Gastrocnemius medialis (tissue), 4 donors: ENCODE data around the gene TSHZ3. TPM values are rescaled to one million over a fixed set of nuclear protein-coding genes. Genes with fewer than 3 reads are reported as not detected.

Source experiments
- ATAC-seq, 2 donors: fragments of 150-250 bp; one replicate each; pipeline ENCODE4 v1.9.1; 2016
- DNase-seq, 2 donors: peaks; one replicate each; pipeline ENCODE4 v3.0.0-alpha.2; 2019
- H3K27ac ChIP-seq, 4 donors: fragments of 200-600 bp; sonication (generic); 1 replicate in 1 of 4; 2 replicates in 3 of 4; pipeline ENCODE4 v1.5.1; 2016 to 2018; ENCODE audit warnings: mild to moderate bottlenecking in 2 of 4, moderate library complexity in 1 of 4
- H3K27me3 ChIP-seq, 3 donors: fragments of 200-600 bp; sonication (generic) in 2 of 3; 1 replicate in 1 of 3; 2 replicates in 2 of 3; pipeline versions ENCODE4 v1.5.1 to v1.6.0; 2016 to 2019; ENCODE audit warnings: mild to moderate bottlenecking in 1 of 3, moderate library complexity in 1 of 3
- H3K36me3 ChIP-seq, 2 donors: fragments of 200-600 bp; sonication (generic) in 1 of 2; one replicate each; pipeline ENCODE4 v1.5.1; 2017 to 2018
- H3K4me1 ChIP-seq, 2 donors: fragments of 200-600 bp; sonication (generic) in 1 of 2; one replicate each; pipeline ENCODE4 v1.5.1; 2016 to 2017; ENCODE audit warnings: mild to moderate bottlenecking in 2 of 2
- H3K4me3 ChIP-seq, 4 donors: fragments of 200-600 bp; sonication (generic) in 3 of 4; 1 replicate in 1 of 4; 2 replicates in 3 of 4; pipeline ENCODE4 v1.5.1; 2016 to 2019; ENCODE audit warnings: mild to moderate bottlenecking in 2 of 4
- H3K9me3 ChIP-seq, 3 donors: fragments of 200-600 bp; sonication (generic) in 2 of 3; 1 replicate in 1 of 3; 2 replicates in 2 of 3; pipeline ENCODE4 v1.5.1; 2016 to 2019
- POLR2A ChIP-seq, 2 donors: fragments of 450-650 bp; IDR thresholded peaks; one replicate each; pipeline ENCODE4 v1.6.1; 2017; ENCODE audit warnings: antibody characterized with exemption in 2 of 2, mild to moderate bottlenecking in 2 of 2, moderate library complexity in 2 of 2
- in situ Hi-C, 4 donors: fragments of 200-750 bp; cut with MboI; loops; one replicate each; pipeline versions ENCODE4 v1.15.0 to v1.8.0; 2017; ENCODE audit warnings: low sequenced_read_pairs in 4 of 4
- intact Hi-C: fragments of 100-400 bp; cut with DNase I; formaldehyde crosslinking; loops from one replicate; pipeline ENCODE4 v1.15.1; 2023; ENCODE audit warnings: low total_unique reads
- total RNA-seq, 4 donors: library from RNA; depleted of rRNA; stranded (reverse); fragments of >200 nt; gene quantifications; one replicate each; pipeline versions ENCODE4 v1.1.0 to v1.2.3, GENCODE V29; 2016
- TF ChIP-seq, protein P1 (sequence below), 5 experiments: fragments of 450-650 bp in 3 of 5; fragments of 200-600 bp in 2 of 5; sonication (generic) in 2 of 5; IDR thresholded peaks in 4 of 5; conservative IDR thresholded peaks in 1 of 5; 1 replicate in 4 of 5; 2 replicates in 1 of 5; pipeline ENCODE4 v1.5.1; 2016 to 2019; ENCODE audit warnings: antibody characterized with exemption in 5 of 5, mild to moderate bottlenecking in 3 of 5, moderate library complexity in 3 of 5

Gene TSHZ3
- total RNA-seq, 4 donors from 2014 or later, result 1.6 to 2.3 (median 1.9) TPM

DNA sequence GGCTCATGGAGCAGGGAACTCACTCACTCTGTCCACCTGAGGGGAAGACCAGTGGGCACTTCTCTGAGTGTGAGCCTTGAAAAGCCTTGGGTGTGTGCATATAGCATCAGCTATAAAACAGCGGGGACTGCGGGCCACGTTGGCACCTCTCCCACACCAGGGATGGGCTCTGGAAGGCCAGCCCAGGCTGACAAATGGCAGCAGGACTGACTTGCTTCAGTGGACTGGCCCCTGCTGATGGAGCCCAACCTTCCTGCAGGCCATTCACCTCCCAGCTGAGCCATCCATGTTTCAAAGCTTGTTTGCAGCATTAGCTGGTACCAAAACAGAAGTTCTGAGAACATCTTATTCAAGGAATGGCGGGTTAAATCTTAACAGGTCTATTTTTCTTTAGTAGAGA is 21.0 kb downstream of the TSHZ3 start:
- ATAC-seq (no peak), DNase-seq (no peak)
- in situ Hi-C loops, result no loop called here
- Histone ChIP-seq H3K27me3 (peaks cover 0 to 2% (median 0%) of the 10 kb centered on the region in 3 donors), H3K36me3 (no peaks in the 10 kb centered on the region), H3K27ac (no peak overlapping the region), H3K4me1 (no peaks in the 10 kb centered on the region), H3K9me3 (no peaks in the 10 kb centered on the region), H3K4me3 (no peak overlapping the region)
- TF ChIP-seq POLR2A (IDR thresholded peaks at IDR 0.05), result no peak
- TF ChIP-seq, protein P1, sequence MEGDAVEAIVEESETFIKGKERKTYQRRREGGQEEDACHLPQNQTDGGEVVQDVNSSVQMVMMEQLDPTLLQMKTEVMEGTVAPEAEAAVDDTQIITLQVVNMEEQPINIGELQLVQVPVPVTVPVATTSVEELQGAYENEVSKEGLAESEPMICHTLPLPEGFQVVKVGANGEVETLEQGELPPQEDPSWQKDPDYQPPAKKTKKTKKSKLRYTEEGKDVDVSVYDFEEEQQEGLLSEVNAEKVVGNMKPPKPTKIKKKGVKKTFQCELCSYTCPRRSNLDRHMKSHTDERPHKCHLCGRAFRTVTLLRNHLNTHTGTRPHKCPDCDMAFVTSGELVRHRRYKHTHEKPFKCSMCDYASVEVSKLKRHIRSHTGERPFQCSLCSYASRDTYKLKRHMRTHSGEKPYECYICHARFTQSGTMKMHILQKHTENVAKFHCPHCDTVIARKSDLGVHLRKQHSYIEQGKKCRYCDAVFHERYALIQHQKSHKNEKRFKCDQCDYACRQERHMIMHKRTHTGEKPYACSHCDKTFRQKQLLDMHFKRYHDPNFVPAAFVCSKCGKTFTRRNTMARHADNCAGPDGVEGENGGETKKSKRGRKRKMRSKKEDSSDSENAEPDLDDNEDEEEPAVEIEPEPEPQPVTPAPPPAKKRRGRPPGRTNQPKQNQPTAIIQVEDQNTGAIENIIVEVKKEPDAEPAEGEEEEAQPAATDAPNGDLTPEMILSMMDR (IDR thresholded peaks at IDR 0.05 in 4 of 5, conservative IDR thresholded peaks at IDR 0.05 in 1 of 5), result no peak
- intact Hi-C loops, result no loop called here

DNA sequence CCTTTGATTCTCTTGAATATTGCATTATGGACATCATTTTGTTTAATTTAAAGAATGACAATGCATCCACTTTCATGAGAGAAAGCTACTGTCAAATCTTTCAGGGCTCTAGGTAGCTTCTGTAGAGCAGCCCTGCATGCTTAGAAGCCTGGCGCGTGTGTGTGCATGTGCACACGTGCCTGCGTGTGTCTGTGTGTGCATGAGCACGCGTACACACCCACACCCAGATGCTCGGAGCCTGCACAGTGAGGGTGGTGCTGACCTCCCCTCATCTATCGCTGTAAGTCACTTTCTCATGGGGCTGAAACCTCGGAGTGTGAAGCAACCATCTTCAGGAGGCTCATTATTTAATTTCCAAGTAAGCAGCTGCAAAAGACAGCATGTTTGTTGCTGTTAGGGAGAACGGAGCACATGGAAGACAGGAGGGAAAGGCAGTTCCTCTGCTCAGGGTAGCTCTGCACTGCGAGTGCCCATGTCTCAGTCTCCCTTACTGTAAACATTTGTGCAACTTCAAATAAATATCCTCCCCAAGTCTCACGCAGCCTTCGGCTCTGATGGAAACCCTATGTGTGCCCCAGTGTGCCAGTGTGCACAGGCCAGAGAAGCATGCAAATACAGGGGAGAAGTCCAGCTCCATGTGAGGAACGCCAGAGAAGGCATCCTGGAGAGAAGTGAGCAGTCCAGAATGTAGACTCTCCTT is 22.8 kb downstream of the TSHZ3 start:
- Histone ChIP-seq H3K4me1 (no peaks in the 10 kb centered on the region), H3K27ac (no peak overlapping the region), H3K36me3 (no peaks in the 10 kb centered on the region), H3K9me3 (no peaks in the 10 kb centered on the region), H3K27me3 (peaks cover 0 to 2% (median 0%) of the 10 kb centered on the region in 3 donors), H3K4me3 (no peak overlapping the region)
- intact Hi-C loops, result no loop called here
- no peak for TF ChIP-seq POLR2A (IDR thresholded peaks at IDR 0.05)
- TF ChIP-seq, protein P1 (IDR thresholded peaks at IDR 0.05 in 4 of 5, conservative IDR thresholded peaks at IDR 0.05 in 1 of 5), result no peak
- ATAC-seq (no peak), DNase-seq (no peak)
- in situ Hi-C loops, result no loop called here

DNA sequence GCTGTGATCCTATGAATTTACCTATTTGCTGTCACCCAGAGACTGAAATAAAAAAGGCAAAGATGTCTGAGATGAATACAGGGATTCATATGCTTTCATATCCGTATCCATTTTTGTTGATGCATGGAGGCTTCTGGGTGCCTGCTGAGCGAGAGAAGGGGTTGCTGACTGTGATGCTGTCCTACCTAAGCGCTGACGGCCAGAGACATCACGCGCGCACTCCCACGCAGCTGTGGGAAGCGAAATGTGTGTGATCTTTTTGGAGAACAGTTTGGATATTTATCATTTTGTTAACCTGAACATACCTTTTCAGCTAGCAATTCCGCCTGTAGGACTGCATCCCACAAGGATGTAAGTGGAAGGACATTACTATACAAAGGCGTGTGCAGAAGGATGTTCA is 23.9 kb downstream of the TSHZ3 start:
- Histone ChIP-seq H3K4me3 (no peak overlapping the region), H3K9me3 (no peaks in the 10 kb centered on the region), H3K27ac (no peak overlapping the region), H3K4me1 (no peaks in the 10 kb centered on the region), H3K36me3 (no peaks in the 10 kb centered on the region), H3K27me3 (peaks cover 0 to 2% (median 0%) of the 10 kb centered on the region in 3 donors)
- ATAC-seq, result no peak
- in situ Hi-C loops (no loop called here), intact Hi-C loops (no loop called here)
- no peak for DNase-seq
- no peak for TF ChIP-seq POLR2A (IDR thresholded peaks at IDR 0.05)
- TF ChIP-seq, protein P1 (IDR thresholded peaks at IDR 0.05 in 4 of 5, conservative IDR thresholded peaks at IDR 0.05 in 1 of 5), result no peak

DNA sequence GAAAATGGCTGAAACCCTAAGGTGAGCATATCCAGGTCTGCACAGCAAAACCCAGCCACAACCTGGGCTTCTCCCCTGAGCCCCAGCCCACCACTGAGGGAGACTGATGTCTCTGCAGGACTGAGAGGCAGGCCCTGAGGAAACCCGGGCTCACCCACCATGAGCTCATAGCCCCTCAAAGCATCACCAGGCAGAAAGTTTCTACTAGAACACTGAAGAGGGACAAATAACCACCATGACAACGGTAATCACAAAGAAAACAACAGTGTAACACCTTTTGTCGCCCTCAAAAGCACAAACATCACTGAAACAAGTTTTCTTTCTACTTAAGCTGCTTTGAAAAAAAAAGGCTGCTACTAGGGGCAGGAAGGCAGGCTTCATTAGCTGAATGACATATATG is 29.8 kb downstream of the TSHZ3 start:
- H3K4me1 ChIP-seq, result peaks cover 4 to 18% of the 10 kb centered on the region in 2 donors
- no peak for TF ChIP-seq POLR2A (IDR thresholded peaks at IDR 0.05)
- TF ChIP-seq, protein P1 (IDR thresholded peaks at IDR 0.05 in 4 of 5, conservative IDR thresholded peaks at IDR 0.05 in 1 of 5), result no peak
- intact Hi-C loops, result no loop called here
- DNase-seq, result no peak
- in situ Hi-C loops, result no loop called here
- no peaks in the 10 kb centered on the region for H3K36me3 ChIP-seq
- peaks cover 0 to 11% (median 0%) of the 10 kb centered on the region in 3 donors for H3K27me3 ChIP-seq
- no peak overlapping the region for H3K4me3 ChIP-seq
- ATAC-seq, result no peak
- H3K27ac ChIP-seq, result no peak overlapping the region
- H3K9me3 ChIP-seq, result no peaks in the 10 kb centered on the region
